ENCODE measurements around the gene EBF3.

EBF3 gene

GRCh38 chr10:129969184-129969910 is 5.3 kb upstream of the EBF3 start:
- TF ChIP-seq CTCF (IDR thresholded peaks at IDR 0.05; ENCODE audit: extremely low read depth, insufficient read depth, missing control alignments) = no peak
- in situ Hi-C loops (cut with MboI; ENCODE audit: low pct_unique_long_range_greater_than_20kb, low sequenced_read_pairs, unreplicated experiment) = no loop called here
- DNase-seq (ENCODE audit: low spot score) = peak; percentile 23

- peak; percentile 68 for DNase-seq (ENCODE audit: low spot score)
- peak; percentile 40 for TF ChIP-seq CTCF (IDR thresholded peaks at IDR 0.05; ENCODE audit: extremely low read depth, insufficient read depth, missing control alignments)
- in situ Hi-C loops (cut with MboI; ENCODE audit: low pct_unique_long_range_greater_than_20kb, low sequenced_read_pairs, unreplicated experiment) = no loop called here
Measured at GRCh38 chr10:129968853-129969183, 4.7 kb upstream of the EBF3 start.

GRCh38 chr10:129968020-129968852 is 4.2 kb upstream of the EBF3 start:
- no peak for DNase-seq (ENCODE audit: low spot score)
- TF ChIP-seq CTCF (IDR thresholded peaks at IDR 0.05; ENCODE audit: extremely low read depth, insufficient read depth, missing control alignments) = no peak
- in situ Hi-C loops (cut with MboI; ENCODE audit: low pct_unique_long_range_greater_than_20kb, low sequenced_read_pairs, unreplicated experiment) = no loop called here

- TF ChIP-seq CTCF (IDR thresholded peaks at IDR 0.05; ENCODE audit: extremely low read depth, insufficient read depth, missing control alignments) = no peak
- in situ Hi-C loops (cut with MboI; ENCODE audit: low pct_unique_long_range_greater_than_20kb, low sequenced_read_pairs, unreplicated experiment) = no loop called here
Measured at GRCh38 chr10:129967579-129968019, 3.5 kb upstream of the EBF3 start.

GRCh38 chr10:129966889-129967578 is 3.0 kb upstream of the EBF3 start:
- TF ChIP-seq CTCF (IDR thresholded peaks at IDR 0.05; ENCODE audit: extremely low read depth, insufficient read depth, missing control alignments) = no peak
- in situ Hi-C loops (cut with MboI; ENCODE audit: low pct_unique_long_range_greater_than_20kb, low sequenced_read_pairs, unreplicated experiment) = no loop called here
- DNase-seq (ENCODE audit: low spot score) = no peak

More at GRCh38 chr10:129967579-129968019, 3.5 kb upstream of the EBF3 start:
- DNase-seq (ENCODE audit: low spot score) = no peak

GRCh38 chr10:129966370-129966888 is 2.4 kb upstream of the EBF3 start:
- in situ Hi-C loops (cut with MboI; ENCODE audit: low pct_unique_long_range_greater_than_20kb, low sequenced_read_pairs, unreplicated experiment) = no loop called here
- no peak for TF ChIP-seq CTCF (IDR thresholded peaks at IDR 0.05; ENCODE audit: extremely low read depth, insufficient read depth, missing control alignments)
- DNase-seq (ENCODE audit: low spot score) = no peak
